ENCODE results near the gene STAP2. TPM values are rescaled to one million over a fixed set of nuclear protein-coding genes. Genes with fewer than 3 reads are reported as not detected.

STAP2 gene
- 28.8 and 36.1 TPM in 2 replicates for total RNA-seq

DNA sequence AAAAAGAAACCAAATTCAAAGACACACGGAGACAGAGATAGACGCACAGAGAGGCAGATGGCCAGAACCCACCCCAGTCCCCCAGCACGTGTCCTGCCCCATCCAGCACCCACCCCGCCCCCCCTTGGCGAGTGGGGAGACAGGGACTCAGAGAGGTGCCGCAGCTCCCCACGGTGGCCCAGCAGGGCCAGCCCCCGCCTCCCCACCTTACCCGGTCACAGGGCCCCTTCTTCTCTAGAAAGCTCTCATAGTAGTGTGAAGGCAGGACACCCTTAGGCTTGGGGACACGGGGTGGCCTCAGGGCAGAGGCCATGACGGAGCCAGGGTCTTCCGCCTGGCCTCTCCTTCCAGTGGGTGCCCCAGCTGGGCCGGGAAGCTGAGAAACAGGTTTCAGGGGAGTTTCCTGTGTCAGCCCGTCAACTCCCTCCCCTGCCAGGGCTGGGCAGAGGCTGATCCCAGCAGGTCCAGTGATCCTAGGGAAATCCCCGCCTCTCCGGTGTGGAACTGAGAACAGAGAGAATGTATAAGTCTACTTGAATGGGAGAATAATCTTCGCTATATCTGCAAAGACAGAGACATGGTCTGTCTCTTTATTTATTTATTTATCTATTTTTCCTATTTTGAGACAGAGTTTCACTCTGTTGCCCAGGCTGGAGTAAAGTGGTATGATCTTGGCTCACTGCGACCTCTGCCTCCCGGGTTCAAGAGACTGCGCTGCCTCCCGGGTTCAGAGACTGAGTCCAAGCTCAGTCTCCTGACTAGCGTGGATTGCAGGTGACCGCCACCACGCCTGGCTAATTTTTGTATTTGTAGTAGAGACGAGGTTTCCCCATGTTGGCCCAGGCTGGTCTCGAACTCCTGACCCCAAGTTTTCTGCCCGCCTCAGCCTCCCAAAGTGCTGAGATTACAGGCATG is at the start of gene STAP2:
Gene STAP2 (minus strand): TSS at position 387 of the 915 bp plus-strand sequence. CDS start 74 bp downstream, at position 313.
- peak; percentile 32 to 57 for DNase-seq (ENCODE audit: low read depth in 2 of 2)

DNA sequence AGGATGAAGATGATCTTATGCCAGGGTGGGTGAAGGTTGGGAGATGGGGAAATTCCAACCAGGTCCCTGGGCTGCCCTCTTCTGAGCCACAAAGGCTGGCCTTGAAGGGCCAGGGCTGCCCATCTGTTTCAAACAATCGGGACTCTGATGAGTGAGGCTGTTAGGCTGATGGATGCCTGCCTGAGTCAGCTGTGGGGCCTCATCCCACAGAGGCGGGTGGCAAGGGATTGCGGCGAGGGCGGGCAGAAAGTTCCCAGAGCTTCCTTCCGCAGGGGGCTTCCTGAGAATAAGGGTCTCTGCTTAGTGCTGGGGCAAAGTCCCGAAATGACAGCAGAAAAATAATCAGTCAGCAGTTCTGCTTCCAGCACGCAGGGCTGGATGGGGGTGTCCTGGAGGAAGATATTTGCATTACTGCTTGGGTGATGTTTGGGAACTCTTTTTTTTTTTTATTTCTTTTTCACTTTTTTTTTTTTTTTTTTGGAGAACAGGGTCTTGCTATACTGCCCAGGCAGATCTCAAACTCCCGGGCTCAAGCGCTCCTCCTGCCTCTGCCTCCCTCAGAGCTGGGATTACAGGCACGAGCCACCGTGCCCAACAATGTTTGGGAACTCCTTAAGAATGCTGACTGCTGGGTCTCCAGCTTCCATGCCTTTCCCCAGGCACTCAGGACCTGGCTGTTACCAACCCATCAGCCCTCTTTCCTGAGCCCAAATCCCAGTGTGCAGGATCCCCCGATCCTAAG is 47.6 kb upstream of the STAP2 start:
- DNase-seq (ENCODE audit: low read depth in 2 of 2), result peak; percentile 41 to 50

GRCh38 chr19:4385291-4386040 is 46.8 kb upstream of the STAP2 start:
- no peak for DNase-seq (ENCODE audit: low read depth in 2 of 2)

- DNase-seq (ENCODE audit: low read depth in 2 of 2), result peak; percentile 38 to 41
Observed at GRCh38 chr19:4380254-4380727, 41.7 kb upstream of the STAP2 start.

- DNase-seq (ENCODE audit: low read depth in 2 of 2), result peak; percentile 64 to 79
Observed at GRCh38 chr19:4379383-4380253, 41.0 kb upstream of the STAP2 start.

DNA sequence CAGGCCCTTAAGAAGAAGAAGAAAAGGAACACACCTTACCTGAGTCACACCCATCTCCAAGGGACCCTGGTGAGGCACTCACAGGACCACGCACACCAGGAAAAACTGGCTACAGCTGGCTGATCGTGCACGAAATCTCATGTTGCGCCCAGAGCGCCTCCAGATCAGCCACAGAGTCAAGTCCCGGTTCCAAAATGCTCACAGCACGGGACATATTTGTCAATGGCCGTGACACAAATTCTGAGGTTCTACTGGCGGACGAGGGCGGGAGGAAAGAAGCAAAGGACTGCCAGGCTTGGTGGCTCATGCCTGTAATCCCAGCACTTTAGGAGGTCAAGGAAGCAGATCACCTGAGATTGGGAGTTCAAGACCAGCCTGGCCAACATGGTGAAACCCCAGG is 40.3 kb upstream of the STAP2 start:
- DNase-seq (ENCODE audit: low read depth in 2 of 2), result no peak

DNA sequence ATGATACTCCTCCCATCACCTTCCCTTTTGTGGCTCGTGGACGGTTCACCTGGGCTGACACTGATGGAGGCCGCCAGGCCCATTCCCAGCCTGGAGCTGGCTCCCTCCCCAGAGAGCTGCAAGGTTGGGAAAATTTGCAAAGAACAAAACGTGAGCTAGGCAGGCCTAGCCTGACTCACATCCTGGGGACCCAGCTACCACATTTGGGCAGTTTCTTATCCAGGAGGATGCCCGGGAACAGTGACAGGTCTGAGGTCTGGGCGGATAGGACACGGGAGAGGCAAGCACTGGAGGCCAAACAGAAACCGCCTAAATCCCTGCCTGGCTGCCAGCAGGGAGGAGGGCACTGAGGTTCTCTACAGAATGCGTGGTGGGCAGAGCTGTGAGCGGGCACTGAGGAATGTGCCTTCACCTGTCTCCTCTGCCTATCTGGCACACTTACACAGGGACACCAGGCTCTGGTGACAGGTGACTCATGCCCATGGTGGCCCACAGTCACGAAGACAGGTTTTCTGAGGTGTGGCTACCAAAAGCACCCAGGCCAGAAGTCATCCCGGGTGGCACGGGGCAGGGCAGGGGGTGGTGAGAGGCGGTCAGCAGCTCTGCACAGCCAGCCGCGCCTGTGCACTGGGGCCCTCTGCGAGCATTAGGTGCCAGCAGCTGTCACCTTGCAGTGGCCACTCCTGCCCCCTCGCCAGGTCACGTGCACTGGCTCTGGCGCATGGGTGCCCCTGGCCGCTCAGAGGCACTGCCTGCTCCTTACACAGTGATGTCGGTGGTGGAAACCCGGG is 38.6 kb upstream of the STAP2 start:
- no peak for DNase-seq (ENCODE audit: low read depth in 2 of 2)

GRCh38 chr19:4376671-4376990 is 38.0 kb upstream of the STAP2 start:
- DNase-seq (ENCODE audit: low read depth in 2 of 2), result no peak

- DNase-seq (ENCODE audit: low read depth in 2 of 2), result no peak
Observed at GRCh38 chr19:4376028-4376670, 37.5 kb upstream of the STAP2 start.

DNA sequence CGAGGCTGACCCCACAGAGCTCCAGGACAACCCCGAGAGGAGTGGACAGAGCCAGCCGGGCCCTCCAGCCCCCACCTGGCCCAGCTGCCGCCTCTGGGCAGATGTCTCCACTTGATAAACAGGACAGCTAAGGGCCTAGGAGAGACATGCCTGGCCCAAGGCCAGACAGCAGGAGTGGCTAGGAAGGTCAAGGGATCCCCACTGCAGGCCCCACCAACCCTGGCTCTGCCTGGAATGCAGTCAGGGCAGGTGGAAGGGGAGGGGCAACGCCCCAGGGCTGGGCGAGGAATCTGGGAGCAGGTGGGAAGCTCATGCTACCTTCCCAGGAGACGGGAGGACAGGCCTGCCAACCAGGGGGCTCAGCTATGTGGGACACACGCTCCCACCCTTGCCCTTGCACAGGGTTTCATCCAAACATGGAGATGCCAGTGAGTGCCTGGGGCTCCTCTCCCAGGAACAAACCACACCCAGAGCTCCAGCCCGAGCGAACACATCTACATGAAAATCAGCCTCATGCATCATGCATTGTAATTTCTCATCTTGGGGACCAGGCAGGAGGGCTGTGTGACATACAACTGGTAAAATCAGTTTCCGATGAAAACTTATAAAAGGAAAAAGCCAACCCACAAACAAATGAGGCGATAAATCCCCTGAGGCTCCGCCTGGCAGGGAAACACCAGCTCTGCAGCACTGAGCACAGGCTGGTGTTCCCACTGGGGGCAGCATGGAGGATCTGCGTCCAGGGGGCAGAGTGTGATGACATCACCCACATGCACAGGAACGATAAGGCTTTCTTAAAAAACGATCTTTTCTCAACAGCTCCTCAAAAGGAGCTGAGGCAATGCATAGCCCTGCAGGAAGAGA is 36.8 kb upstream of the STAP2 start:
- DNase-seq (ENCODE audit: low read depth in 2 of 2), result peak; percentile 68

DNA sequence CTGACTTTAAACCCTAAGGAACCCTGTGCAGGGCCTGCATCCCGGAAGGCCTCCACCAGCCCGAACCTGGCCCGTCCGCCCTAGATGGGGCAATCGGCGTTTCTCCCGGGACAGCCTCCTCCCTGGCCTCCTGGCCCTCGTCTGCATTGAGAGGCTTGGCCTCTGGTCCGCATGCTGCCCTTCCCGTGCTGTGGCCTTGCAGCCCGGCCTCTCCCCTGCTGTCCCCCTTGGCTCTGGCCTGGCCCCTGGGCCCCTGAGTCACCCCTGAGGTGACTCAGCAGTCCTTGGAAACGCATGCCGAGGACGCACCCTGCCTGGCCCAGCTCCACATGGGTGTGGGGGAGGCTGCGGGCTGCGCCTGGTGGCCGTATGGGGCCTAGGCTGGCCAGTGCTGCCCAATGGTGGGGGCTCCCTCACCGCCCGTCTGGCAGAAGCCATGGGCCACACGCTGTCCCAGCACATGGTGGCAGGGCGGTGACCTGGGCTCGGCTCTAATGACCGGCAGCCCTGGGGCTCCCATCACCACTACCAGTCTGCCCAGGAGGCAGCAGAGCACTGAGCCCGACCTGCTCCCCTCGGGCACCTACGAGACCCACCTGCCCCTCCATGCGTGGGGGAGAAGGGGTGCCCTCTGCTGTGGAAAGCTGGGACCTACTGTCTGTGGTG is 36.0 kb upstream of the STAP2 start:
- peak; percentile 60 to 86 for DNase-seq (ENCODE audit: low read depth in 2 of 2)

- DNase-seq (ENCODE audit: low read depth in 2 of 2), result peak in 1 of 2 donors; percentile 73
Observed at GRCh38 chr19:4373601-4374497, 35.2 kb upstream of the STAP2 start.

DNA sequence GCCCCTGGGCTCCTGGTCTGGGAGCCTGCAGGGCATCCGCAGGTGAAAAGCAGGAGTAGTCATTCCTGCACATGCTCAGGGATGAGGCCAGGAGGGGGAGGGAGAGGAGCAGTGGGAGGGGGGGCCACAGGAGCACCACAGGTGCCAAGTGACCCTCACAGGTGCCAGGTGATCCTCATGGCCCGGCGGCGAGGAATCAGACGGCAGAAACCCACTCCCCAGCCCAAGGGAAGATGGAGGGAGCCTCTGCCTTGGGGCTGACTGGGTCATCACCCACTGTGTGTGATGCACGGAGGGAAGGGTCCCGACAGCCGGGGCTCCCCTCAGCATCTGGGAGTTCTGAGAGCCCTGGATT is 34.4 kb upstream of the STAP2 start:
- DNase-seq (ENCODE audit: low read depth in 2 of 2), result no peak

GRCh38 chr19:4372165-4373012 is 33.8 kb upstream of the STAP2 start:
- no peak for DNase-seq (ENCODE audit: low read depth in 2 of 2)

DNA sequence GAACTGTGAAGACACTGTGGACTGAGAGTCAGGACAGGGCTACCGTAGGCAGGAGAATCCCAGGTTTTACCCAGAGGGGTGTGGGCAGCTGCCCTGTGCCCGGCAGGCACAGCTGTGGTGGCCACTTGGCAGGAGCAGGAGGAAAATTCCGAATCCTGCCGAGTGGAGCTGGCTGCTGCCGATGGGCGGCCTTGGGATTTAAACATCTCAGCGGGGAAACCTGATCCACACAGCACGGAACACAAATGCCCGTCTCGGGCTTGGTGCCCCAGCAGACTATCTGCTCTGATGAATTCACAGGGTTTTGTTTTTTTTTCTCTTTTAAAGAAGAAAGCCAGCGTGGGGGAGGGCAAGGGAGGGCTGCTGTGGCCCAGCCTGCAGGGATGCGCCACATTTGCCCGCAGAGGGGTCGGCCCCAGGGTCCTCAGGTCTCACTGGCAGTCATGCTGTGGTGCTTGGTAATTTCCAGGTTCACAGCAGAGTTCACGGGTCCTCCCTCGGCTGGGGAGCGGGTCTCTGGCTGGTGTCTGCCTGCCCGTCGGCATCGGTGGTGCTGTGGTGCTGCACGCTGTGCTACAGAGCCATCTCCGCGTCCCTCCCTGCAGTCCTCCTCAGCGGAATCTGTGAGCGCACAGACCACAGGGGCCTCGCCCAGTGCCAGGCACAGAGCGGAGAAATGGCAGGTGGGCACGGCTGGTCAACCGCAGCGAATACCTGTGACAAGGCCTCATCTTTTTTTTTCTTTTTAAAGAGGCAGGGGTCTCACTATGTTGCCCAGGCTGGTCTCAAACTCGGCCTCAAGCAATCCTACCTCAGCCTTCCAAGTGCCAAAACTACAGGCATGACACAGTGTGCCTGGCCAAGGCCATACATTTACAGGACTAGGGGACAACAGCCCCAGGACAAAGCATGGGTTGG is 32.9 kb upstream of the STAP2 start:
- no peak for DNase-seq (ENCODE audit: low read depth in 2 of 2)

All from lung microvascular endothelial cell (primary cell).